HuH-7 (cell line): ENCODE data around the gene COX10.
A peak's percentile ranks its signal among the peaks of the same experiment; 100 is the strongest.
"Not testable (repeated sequence)": the region's sequence is repeated elsewhere in the genome, so short reads cannot be mapped to it uniquely, and the experiment has no call there.

Experiments used
- DNase-seq: peaks from one replicate; pipeline ENCODE4 v3.0.0; 2011; ENCODE audit warnings: low spot score

The COX10 gene

DNA sequence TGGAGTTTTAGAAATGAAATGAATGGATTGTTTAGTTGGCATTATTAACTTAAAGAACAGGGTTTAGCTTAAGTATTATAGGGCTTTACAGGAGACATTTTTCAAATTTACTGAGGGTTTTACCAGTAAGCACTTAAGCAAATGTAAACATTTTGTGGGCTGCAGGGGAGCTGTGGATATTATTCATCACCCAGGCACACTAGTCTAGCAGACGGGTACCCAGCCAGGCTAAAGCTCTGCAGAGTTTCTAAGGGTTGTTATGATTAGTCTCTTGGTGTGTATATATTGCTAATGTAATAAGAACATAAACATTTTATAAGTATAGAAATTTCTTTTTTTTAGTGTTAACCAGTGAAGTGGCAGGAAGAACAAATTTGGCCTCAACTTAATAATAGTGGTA lies 110.6 kb downstream of the COX10 start:
- DNase-seq, result not testable (repeated sequence)

DNA sequence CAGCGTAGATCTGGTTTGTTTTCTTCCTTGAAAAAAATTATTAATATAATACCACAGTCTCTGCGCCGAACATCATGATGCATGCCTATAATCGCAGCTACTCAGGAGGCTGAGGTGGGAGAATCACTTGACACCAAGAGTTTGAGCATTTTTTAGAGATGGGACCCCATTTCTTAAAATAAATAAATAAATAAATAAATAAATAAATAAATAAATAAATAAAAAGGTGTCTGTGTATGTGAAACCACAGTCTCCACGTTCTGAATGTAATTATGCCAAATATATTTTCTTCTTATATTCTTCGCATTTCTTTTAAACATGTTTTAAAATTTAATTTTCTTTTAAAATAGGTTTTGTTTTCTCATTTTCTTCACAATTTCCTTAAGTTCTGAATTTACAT lies 112.8 kb downstream of the COX10 start:
- not testable (repeated sequence) for DNase-seq

DNA sequence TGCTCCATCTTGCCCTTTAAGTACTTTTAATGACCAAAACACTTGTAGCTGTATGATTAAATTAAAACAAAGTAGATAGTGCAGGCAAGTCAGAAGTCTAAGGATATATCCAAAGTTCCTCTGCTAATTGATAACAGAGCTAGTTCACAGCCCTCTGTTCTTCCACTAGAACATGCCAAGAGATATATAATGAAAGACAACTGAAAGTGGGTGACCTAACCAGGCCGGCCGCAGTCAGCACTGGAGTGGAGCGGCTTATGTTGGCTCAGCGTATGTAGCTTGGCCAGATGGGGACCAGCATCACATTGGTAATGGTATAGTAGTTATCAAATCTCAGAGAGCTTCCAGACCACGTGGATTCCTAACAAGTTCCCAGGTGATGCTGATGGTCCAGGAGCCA lies 115.2 kb downstream of the COX10 start:
- not testable (repeated sequence) for DNase-seq

DNA sequence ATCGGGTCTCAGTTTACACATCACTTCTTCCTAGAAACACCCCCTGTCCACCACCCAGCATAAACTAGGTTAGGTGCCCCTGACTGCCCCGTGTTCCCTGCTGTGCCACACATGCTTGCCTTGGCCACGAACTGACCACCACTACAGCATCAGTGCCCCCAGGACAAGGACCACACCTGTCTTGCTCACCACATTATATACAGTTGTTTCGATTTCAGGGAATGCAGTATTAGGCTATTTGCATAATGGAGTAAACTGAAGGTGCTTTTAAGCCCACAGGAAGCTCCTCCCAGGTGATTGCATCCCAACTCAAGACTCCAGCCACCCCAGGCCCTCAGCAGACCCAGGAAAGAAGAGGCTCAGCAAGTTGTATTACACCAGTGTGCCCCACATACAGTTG lies 117.1 kb downstream of the COX10 start:
- not testable (repeated sequence) for DNase-seq

DNA sequence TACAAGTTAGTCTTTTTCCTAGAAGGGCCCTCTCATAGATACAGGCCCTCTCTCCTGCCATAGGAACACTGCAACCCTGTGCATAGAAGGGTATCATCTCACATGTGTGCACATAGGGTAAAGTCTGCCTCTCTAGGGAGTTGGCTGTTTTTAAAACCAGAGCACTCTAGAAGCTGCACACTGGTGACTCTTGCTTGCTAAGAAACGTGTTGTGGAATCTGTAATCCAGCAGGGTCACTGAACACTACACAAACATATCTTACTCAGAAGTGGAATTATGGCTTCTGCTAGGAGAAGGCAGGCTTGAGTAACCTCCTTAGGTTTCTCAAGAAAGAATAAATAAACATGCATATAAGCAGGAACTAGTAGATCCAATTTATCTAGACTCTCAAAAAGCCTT lies 121.5 kb downstream of the COX10 start:
- not testable (repeated sequence) for DNase-seq

DNA sequence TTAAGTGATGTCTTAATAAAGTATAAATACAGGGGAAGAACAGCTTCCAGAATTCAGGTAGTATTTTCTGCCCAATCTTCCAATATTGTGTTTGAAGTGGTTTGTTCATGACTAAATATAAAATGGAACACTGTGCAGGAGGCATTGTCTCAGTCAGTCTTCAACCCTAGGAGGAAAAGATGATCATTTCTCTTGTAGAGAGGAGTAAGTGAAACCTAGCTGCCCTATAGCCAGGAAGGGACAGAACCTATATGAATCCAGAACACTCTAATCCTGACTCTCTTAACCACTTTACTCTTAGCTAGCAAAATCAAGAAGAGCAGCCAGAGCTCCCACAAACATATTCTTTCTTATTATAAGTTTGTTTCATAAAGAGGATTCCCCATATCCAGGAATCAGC lies 122.2 kb downstream of the COX10 start:
- DNase-seq, result not testable (repeated sequence)

DNA sequence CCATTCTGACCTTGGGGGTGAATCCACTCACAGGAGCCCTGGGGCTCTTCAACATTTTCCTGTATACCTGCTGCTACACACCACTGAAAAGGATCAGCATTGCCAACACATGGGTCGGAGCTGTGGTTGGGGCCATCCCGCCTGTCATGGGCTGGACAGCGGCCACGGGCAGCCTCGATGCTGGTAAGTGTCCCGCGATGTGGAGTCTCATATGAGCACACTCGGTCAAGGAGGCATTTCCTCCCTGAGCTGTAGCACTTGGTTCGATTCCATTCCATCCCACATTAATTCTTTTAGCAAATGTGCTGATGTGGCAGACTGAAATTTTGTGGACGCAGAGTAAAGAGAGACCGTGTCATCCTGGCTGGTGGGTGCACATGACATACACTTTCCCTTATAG lies 122.7 kb downstream of the COX10 start:
- not testable (repeated sequence) for DNase-seq

DNA sequence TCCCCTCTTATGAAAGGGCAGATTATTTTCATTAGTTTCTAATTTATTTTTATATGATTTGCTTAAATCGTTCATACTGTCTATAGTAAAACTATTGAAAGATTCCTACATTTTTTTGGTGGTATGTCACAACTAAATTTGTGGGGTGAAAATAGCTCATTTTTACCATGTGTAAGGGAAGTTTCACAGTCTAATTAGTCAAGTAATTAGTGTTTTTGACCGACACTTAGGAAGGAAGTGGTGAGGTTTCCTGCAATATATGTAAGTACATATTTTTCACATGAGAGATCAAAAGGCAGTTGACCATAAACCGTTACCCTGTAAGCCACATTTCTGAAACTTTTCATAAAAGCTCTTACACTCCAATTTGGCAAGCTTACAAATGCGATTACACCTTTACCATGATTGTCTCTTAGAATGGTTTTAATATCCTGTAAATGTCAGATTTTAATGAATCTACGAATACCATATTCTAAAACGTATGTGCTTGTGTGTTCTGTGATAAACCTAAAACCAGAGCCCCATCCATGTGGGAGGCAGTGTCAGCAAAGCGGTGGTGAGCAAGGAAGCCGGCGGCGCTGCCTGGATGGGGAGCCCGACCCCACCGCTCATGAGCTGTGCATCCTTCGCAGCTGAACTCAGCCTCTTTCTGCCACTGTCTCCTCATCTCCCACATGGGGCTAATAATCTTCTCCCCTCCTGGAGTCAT lies 123.5 kb downstream of the COX10 start:
- not testable (repeated sequence) for DNase-seq

DNA sequence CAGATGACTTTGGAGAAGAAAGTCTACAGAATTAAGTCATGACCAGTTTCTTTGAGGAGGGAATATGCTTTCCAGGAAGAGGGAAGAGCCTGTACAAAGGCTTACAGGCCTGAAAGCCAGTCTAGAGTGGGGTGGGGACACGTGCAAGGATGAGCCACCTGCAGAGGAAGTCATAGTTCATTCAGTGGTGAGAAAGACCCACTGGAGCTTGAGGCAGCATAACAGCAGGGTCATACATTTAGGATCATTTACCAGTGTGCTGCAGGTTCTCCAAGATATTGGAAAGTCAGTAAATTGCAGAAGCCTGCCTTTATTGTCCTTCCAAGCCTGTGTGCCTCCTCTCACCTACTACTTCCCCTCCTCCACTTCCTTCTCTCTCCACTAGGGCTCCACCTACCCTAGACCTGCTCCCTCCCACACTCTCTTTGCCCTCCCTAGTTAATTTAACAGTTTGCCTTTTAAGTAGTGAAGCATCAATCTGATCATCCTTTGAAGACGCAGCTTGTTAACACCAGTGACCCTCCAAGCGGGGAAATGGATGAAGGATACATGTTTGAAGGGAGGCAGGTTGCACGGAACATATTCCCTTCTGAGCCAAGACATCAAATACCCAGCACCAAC lies 127.2 kb downstream of the COX10 start:
- no peak for DNase-seq

DNA sequence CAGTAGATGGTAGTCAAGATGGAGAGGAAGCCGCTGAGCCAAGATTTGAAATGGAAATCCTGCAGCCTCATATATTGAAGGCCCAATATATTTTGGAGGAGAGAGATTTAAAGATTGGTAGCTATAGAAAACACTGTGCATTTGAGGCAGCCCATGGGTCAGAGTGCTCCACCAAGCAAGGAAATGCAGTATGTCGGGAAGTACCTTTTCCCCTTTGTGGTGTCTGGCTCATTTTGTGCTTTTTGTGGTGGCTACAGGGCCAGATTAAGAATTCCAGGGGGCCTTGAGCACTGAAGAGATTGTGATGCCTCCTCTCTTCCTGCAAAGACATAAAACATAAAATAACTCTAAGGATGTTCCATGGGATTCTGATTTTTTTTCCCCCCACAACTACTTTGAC lies 127.8 kb downstream of the COX10 start:
- no peak for DNase-seq

DNA sequence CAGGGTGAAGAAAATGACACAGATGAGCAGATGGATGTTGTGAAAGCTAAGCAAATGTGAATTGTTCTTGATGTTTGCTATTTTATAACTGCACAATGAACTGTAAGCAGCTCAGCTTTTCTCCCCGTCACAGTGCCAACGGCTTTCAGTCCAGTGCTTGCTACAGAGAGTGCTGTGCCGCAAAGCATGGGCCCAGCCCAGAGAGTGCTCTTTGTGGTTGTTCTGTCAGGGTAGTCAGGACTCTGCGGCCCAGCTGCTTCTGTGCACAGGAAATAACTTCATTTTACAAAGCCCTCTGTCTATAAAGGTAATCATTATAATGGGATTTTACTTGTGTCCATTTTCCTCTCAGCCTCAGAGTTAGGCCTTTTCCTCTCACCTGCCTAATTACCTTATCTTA lies 128.3 kb downstream of the COX10 start:
- DNase-seq, result no peak

DNA sequence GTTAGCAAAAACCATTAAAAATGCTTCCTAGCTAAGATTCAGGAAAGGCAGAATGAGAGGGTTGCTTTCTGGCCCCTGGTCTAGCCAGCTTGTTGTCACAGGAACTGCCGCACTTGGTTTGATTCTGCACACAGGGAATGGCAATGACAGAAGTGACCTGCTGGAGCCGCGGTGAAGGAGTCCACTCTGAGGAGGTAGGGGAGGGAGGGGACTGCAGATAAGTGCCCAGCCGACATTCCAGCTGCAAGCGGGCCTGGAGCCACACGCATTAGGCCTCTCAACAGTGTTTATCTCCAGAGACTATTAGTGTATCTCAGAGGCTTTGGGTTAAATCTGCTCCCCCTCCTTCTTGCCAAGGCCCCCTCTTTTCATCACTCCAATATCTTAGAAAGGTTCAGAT lies 128.7 kb downstream of the COX10 start:
- DNase-seq, result no peak

DNA sequence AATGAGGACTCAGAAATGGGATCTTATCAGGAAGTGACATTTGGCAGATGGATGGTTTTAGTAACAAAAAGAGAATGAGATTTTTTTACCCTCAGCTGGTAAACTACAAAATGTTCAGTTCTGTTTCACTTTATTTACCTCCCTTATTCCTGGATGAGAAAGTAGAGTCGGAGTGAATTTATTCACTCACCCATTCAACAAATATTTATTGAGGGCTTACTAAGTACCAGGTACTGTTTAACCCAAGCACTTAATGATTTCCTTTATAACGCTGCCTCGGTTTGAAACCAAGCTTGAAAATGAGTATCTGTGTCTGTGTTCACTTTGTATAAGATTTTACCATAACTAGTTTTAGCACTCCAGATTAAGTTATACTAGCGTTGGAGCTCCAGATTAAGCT lies 129.3 kb downstream of the COX10 start:
- DNase-seq, result no peak

DNA sequence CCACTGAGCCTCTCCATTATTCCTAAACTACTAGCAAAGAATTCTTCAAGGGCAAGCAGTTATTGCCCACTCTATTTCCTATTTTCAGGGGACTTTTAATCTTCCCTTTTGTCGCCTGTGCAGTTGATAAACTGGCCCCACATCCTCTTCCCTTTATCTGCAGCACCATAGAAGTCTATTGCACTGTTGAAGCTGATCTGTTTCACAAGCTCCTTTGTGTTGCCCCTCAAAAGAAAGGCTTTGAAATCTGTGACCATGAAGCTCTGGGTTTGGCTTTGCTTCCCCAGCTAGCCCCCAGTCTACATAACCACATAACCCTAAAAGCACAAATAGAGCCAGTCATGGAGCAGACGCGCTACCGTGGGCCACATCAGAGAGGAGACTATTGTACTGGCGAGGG lies 130.3 kb downstream of the COX10 start:
- DNase-seq, result no peak

DNA sequence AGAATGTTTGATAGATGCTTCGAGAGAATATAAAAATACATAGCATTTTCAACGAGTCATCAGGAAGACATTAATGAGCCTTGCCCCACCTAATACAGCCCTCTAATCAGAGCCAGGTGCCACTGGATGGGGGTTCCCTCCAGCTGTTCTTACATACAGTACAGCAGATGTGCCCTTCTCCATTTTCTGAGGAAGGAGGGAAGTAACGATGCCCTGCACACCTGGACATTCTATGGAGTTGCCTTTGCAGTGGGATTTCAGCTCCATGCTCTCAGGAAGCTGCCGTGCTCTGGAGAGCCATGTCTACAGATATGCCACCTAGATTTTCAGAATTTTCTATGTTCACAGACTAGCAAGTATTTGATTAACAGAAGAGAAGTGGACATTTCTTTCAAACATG lies 131.1 kb downstream of the COX10 start:
- DNase-seq, result no peak

DNA sequence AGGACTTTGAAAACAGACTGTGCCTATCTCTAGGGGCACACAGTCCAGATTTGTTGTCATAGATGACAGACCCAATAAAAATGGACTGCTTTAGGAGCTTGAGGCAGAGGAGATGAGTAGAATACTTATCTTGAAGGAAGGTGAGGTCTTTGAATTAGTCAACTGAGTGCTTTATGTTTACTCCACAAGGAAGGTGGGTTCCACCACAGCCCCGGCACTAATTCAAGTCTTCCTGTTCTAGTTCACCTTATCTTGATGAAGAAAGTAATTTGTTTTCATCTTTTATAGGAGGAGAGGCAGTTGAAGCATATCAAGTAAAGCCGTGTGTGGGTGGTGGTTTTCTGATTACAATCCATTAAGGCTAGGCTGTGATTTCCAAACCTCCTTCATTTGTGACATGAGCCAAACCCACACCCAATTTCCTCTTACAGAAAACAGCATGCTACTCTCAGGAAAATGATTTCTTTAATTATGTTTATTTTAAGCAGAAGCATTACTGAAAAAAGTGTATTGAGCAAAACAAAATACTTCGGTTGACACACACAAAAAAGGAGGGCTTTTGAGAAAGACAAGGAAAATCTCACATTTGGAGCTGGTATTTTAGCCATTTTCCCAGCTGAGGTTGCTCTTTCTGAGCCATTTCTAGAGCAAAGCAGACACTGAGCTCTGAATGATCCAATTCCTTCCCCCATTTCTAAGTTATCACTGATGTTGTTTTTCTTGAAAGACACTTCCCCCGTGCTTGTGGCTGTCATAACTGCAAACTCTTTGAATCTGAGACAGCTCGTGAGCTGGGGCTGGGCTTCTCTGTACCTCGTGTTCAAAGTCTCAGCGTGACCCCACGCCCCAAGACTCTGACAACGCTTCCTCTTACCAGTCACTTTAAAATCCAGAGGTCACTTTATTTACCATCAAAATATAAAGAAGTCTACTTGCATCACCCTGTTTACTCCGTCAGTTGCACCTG lies 132.0 kb downstream of the COX10 start:
- no peak for DNase-seq

DNA sequence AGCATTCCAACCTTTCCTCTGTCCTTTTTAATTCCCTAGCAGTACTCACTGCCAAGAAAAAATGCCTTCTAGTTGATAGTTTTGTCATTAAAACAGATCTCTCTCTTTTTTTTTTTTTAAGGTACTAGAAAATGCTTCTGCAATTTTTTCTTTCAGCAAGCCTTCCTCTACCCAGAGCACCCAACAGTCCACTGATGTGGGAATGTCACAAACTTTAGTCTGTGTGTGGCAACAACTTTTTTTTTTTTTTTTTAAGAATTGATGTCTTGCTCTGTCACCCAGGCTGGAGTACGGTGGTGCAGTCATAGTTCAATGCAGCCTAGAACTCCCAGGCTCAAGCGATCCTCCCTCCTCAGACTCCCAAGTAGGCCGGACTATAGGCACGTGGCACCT lies 132.7 kb downstream of the COX10 start:
- no peak for DNase-seq

DNA sequence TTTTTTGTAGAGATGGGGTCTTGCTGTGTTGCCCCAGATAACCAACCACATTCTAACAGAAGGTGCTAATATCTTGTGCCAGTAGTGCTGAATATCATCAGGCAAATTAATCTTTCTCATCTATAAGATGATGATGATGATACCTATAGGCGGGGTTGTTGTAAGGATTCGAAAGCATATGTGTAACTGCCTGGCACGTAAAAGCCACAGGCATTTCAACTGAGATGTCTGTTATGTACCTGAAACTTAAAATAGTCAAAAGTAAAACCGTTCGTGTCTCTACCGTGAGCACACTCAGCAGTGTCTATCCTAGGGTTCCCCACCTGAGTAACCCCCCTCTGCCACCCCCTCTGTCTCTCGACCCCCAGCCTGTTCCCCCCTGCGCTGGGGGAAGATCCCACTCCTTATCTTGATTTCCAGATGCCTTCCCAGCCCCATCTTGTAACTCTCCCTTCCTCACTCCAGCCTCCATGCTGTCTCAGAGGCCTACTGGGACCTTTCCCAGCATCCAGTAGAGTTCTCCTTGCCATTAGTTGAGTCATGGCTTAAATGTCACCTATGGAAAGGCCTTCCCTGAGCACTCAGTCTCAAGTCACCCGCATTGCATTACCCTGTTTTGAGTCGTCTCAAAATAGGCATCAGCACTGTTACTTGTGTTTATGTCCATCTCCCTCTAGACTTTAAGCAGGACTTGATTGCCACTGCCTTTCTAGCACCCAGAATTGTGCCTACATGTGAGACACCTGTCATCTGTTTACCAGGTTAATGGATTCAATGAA lies 133.3 kb downstream of the COX10 start:
- DNase-seq, result no peak

DNA sequence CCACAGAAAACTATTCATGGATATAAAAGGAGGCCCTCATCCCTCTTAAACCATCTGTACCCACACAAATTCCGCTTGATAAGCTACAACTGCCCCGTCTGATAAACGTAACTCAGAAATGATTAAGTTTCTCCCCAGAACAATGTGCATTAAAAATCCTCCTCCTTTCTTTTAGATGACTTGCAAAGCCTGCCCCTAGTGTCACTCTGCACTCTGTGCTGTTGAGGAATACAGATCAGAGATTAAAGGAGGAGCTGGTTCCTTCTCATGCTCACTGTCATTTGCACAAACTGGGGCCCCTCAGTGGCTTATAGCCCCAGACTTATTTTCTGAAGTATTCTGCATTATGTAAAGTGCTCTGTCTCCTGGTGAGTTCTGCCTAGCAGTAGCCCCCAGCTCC lies 134.1 kb downstream of the COX10 start:
- peak; percentile 28 for DNase-seq

DNA sequence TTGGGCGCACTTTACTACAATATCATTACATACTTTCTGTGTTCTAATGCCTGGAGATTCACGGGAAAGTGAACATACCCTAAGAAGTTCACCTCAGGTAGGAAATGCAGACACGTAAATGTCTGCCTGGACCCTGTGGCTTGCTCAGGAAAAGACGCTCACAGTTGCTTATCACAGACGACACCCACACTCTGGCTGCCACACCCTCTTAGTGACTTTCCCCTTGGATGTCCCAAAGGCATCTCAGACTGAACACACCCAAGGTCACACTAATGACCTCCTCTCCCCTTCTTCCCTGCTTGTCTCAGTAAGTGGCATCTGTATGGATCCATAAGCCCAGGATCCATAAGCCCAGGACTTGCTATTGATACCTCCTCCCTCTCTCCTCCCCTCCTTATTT lies 134.8 kb downstream of the COX10 start:
- DNase-seq, result no peak

DNA sequence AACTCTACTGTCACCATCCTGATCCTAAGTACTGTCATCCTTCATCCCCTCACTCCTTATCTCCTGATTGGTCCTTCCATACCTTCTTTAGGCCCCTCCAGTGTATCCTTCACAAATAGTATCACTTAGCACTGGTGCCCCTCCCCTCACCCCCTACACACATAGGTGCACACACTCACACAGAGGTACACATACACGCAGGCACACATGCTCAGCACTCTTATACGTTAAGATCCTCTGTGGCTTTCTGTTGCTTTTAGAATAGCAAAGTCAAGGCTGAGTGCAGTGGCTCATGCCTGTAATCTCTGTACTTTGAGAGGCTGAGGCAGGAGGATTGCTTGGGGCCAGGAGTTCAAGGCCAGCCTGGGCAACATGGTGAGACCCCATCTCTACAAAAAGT lies 135.2 kb downstream of the COX10 start:
- DNase-seq, result no peak

DNA sequence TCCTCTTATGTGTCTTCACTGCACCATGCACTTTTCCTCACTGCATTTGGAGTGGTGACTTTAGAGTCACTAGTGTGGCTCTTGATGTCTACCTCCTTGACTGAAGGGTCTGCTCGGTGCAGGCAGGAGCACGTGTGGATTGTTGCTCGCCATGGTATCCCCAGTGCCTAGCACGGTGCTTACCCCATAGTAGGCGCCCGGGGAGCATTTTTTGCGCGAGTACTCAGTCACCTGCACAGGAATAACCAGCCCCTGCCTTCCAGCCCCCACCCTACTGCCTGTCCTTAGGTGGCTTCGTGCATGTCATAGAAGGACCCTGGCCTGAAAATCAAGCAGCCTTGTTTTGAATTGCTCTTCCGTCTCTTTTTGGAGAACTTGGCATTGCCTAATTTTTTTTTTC lies 136.1 kb downstream of the COX10 start:
- no peak for DNase-seq
